NT2/D1 (cell line): Measurements from ENCODE around the gene IL11.

Experiments
- SUZ12 ChIP-seq: IDR thresholded peaks from 2 replicates; pipeline ENCODE4 v1.6.1; 2011; ENCODE audit not compliant: insufficient read length, insufficient read depth; ENCODE audit errors: extremely low read depth
- YY1 ChIP-seq: IDR thresholded peaks from 2 replicates; pipeline ENCODE4 v1.6.1; 2011; ENCODE audit not compliant: insufficient read length, insufficient read depth
- ZNF274 ChIP-seq: IDR thresholded peaks from 2 replicates; pipeline ENCODE4 v1.6.1; 2011; ENCODE audit warnings: mild to moderate bottlenecking, low read depth, low read length

DNA sequence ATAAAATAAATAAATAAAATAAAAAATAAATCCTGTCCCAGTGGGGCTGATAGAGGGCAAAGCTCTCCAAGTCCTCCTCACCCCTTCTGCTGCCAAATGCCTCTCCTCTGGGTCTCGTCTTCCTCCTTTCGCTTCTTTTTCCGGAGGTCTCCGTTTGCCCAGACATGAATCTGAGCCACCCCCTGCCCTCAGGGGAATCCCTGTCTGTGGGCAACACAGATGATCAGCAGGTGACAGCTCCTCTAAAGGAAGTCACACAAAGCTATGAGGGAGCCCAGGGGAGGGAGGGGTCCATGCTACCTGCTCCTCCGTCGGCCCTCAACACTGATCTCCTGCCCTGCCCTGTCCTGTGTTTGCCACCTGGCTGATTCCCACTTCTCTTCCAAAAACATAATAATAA, 45.6 kb downstream of the IL11 start:
- TF ChIP-seq ZNF274, result no peak
- no peak for TF ChIP-seq SUZ12
- no peak for TF ChIP-seq YY1
